K562 (cell line): ENCODE measurements around the gene CCNL2. TPM values are rescaled to one million over a fixed set of nuclear protein-coding genes. Genes with fewer than 3 reads are reported as not detected.

Experiments
- CEBPG ChIP-seq, 3 experiments: fragments of 200-800 bp in 1 of 3; sonication (Bioruptor generic) in 1 of 3; sonication (generic) in 1 of 3; formaldehyde crosslinking in 1 of 3; IDR thresholded peaks in 2 of 3; conservative IDR thresholded peaks in 1 of 3; 2 replicates each; pipeline versions ENCODE4 v1.6.1 to v1.8.0; 2016 to 2022; ENCODE audit warnings: missing compliant biosample characterization in 2 of 3, missing genetic modification characterization in 2 of 3, mild to moderate bottlenecking in 1 of 3, missing genetic modification reagents in 1 of 3
- CREB3L1 ChIP-seq: fragments of 450-650 bp; IDR thresholded peaks from 2 replicates; pipeline ENCODE4 v1.6.1; 2014; ENCODE audit warnings: low read depth, mild to moderate bottlenecking, moderate library complexity, borderline replicate concordance
- E4F1 ChIP-seq: fragments of 250-450 bp; sonication (Bioruptor Pico); IDR thresholded peaks from 2 replicates; pipeline ENCODE4 v1.5.0; 2021; ENCODE audit warnings: mild to moderate bottlenecking, borderline replicate concordance
- EP400 ChIP-seq: fragments of 450-650 bp; IDR thresholded peaks from 2 replicates; pipeline ENCODE4 v1.6.1; 2017; ENCODE audit warnings: antibody characterized with exemption, mild to moderate bottlenecking, moderate library complexity
- ETV6 ChIP-seq, 3 experiments: fragments of 150-350 bp in 1 of 3; sonication (generic) in 1 of 3; formaldehyde crosslinking in 1 of 3; IDR thresholded peaks; 2 replicates each; pipeline versions ENCODE4 v1.6.1 to v1.8.0; 2014 to 2022; ENCODE audit warnings: borderline replicate concordance in 2 of 3, low read depth in 2 of 3, antibody characterized with exemption in 1 of 3, low read length in 1 of 3, mild to moderate bottlenecking in 1 of 3, missing genetic modification reagents in 1 of 3
- FOXA1 ChIP-seq: fragments of 450-650 bp; IDR thresholded peaks from 2 replicates; pipeline ENCODE4 v1.6.1; 2016; ENCODE audit warnings: mild to moderate bottlenecking, borderline replicate concordance
- FOXK2 ChIP-seq, 2 experiments: fragments of 450-650 bp; IDR thresholded peaks in 1 of 2; conservative IDR thresholded peaks in 1 of 2; 2 replicates each; pipeline ENCODE4 v1.6.1; 2016; ENCODE audit warnings: low read depth in 2 of 2, mild to moderate bottlenecking in 1 of 2
- KDM2B ChIP-seq: fragments of 250-450 bp; sonication (Bioruptor Pico); IDR thresholded peaks from 2 replicates; pipeline ENCODE4 v1.8.0; 2021; ENCODE audit warnings: mild to moderate bottlenecking, moderate library complexity
- MEF2A ChIP-seq: IDR thresholded peaks from 2 replicates; pipeline ENCODE4 v1.6.1; 2011; ENCODE audit warnings: low read depth, mild to moderate bottlenecking, low read length, moderate library complexity; ENCODE audit not compliant: control insufficient read depth
- MIER1 ChIP-seq: fragments of 450-650 bp; IDR thresholded peaks from 2 replicates; pipeline ENCODE4 v1.6.1; 2016; ENCODE audit warnings: antibody characterized with exemption, mild to moderate bottlenecking, low read depth
- PURB ChIP-seq: sonication (generic); formaldehyde crosslinking; IDR thresholded peaks from 2 replicates; pipeline ENCODE4 v1.9.0; 2021; ENCODE audit warnings: low read depth, mild to moderate bottlenecking, missing genetic modification reagents
- SMAD4 ChIP-seq: fragments of 250-450 bp; sonication (Bioruptor Pico); conservative IDR thresholded peaks from 2 replicates; pipeline ENCODE4 v1.8.0; 2021; ENCODE audit warnings: inconsistent platforms, mild to moderate bottlenecking, moderate library complexity
- SMC3 ChIP-seq: conservative IDR thresholded peaks from 2 replicates; pipeline ENCODE4 v1.6.1; 2011; ENCODE audit warnings: low read depth, low read length, improper control_type of control experiment; ENCODE audit not compliant: insufficient read depth
- STAG1 ChIP-seq: sonication (generic); formaldehyde crosslinking; IDR thresholded peaks from 2 replicates; pipeline ENCODE4 v1.5.0; 2020; ENCODE audit warnings: missing genetic modification reagents, borderline replicate concordance
- TEAD2 ChIP-seq: fragments of 450-650 bp; IDR thresholded peaks from 2 replicates; pipeline ENCODE4 v1.6.1; 2016; ENCODE audit warnings: missing genetic modification characterization, control low read depth, missing compliant biosample characterization
- ZBTB8A ChIP-seq: fragments of 450-650 bp; IDR thresholded peaks from 2 replicates; pipeline ENCODE4 v1.6.1; 2018; ENCODE audit warnings: mild to moderate bottlenecking, moderate library complexity; ENCODE audit not compliant: partially characterized antibody
- ZNF239 ChIP-seq: fragments of 250-450 bp; sonication (Bioruptor Pico); IDR thresholded peaks from 2 replicates; pipeline ENCODE4 v1.4.0; 2020; ENCODE audit warnings: mild to moderate bottlenecking
- ZNF311 ChIP-seq: fragments of 250-450 bp; sonication (Bioruptor Pico); IDR thresholded peaks from 2 replicates; pipeline ENCODE4 v1.4.0; 2020; ENCODE audit warnings: mild to moderate bottlenecking, moderate library complexity
- ZNF324 ChIP-seq: fragments of 250-450 bp; sonication (Bioruptor Pico); IDR thresholded peaks from 2 replicates; pipeline ENCODE4 v1.4.0; 2020; ENCODE audit warnings: mild to moderate bottlenecking
- ZNF584 ChIP-seq: fragments of 200-800 bp; sonication (Bioruptor generic); IDR thresholded peaks from 2 replicates; pipeline ENCODE4 v1.6.1; 2016; ENCODE audit warnings: low read depth, mild to moderate bottlenecking, missing genetic modification characterization, missing compliant biosample characterization
- ZNF655 ChIP-seq: fragments of 250-450 bp; sonication (Bioruptor Pico); IDR thresholded peaks from 2 replicates; pipeline ENCODE4 v1.5.0; 2021
- polyA plus RNA-seq, 8 experiments: library from polyadenylated mRNA; depleted of rRNA in 4 of 8; stranded (reverse) in 5 of 8; unstranded in 3 of 8; fragments of >200 nt; fragmentation: Nextera tagmentation in 2 of 8; fragmentation: Illumina TruSeq in 1 of 8; extraction: Ambion mirVana in 2 of 8; extraction: Trizol in 1 of 8; gene quantifications; 2 replicates each; pipeline versions ENCODE4 v1.2.1 to v1.2.3, GENCODE V29; 2011 to 2014; ENCODE audit warnings: inconsistent platforms in 1 of 8, missing spikeins in 1 of 8
- total RNA-seq, 7 experiments: library from RNA; depleted of rRNA in 6 of 7; stranded (reverse); fragments of >200 nt in 6 of 7; fragmentation: Illumina TruSeq in 2 of 7; extraction: Trizol in 2 of 7; gene quantifications; 2 replicates each; pipeline versions ENCODE4 v1.2.1 to v1.2.3, GENCODE V29; 2011 to 2021; ENCODE audit warnings: low replicate concordance in 1 of 7

Gene CCNL2
- total and polyA plus RNA-seq, 9 of the 15 experiments (the other 6 are each of a cell fraction or from before 2014, with no cell fraction given): 2.8 to 287 (median 94.5) TPM

GRCh38 chr1:1422465-1423244 is 23.5 kb upstream of the CCNL2 start (continued):
- TF ChIP-seq FOXA1: no peak
- TF ChIP-seq ZNF239: peak; percentile 50
- TF ChIP-seq ZNF584: peak; percentile 74; the same call in 1 of the 2 replicates
- peak; percentile 89 for TF ChIP-seq ZNF311 (CRISPR knock-in tag)
- TF ChIP-seq SMAD4 (CRISPR knock-in tag): peak; percentile 88
- 0 out of 2 replicates have a peak, but pooled peaks have one; percentile 60 for TF ChIP-seq ZNF324 (CRISPR knock-in tag)
- TF ChIP-seq TEAD2 (tag): peak; percentile 55; the same call in 1 of the 2 replicates
- TF ChIP-seq ZNF655: no peak
- 0 out of 4 replicates have a peak, but pooled peaks of 1 of the 2 experiments have one; percentile 46 for TF ChIP-seq FOXK2 (conservative IDR thresholded peaks at IDR 0.05 in 1 of 2, IDR thresholded peaks at IDR 0.05 in 1 of 2; ENCODE audit: low read depth in 2 of 2)
- TF ChIP-seq ETV6 (IDR thresholded peaks at IDR 0.05; ENCODE audit: borderline replicate concordance in 1 of 2, low read depth in 2 of 2, low read length in 1 of 2): peak; percentile 83 to 93
- TF ChIP-seq ETV6 (CRISPR knock-in tag; IDR thresholded peaks at IDR 0.05; ENCODE audit: borderline replicate concordance): no peak
- no peak for TF ChIP-seq MIER1
- no peak for TF ChIP-seq CREB3L1
- no peak for TF ChIP-seq MEF2A
- no peak for TF ChIP-seq KDM2B
- TF ChIP-seq ZBTB8A: no peak
- no peak for TF ChIP-seq E4F1
- TF ChIP-seq SMC3: no peak
- no peak for TF ChIP-seq STAG1 (CRISPR knock-in tag)
- TF ChIP-seq CEBPG (CRISPR knock-in tag; IDR thresholded peaks at IDR 0.05): no peak
- no peak for TF ChIP-seq CEBPG (tag; conservative IDR thresholded peaks at IDR 0.05 in 1 of 2, IDR thresholded peaks at IDR 0.05 in 1 of 2)
- no peak for TF ChIP-seq EP400
- no peak for TF ChIP-seq PURB (CRISPR knock-in tag)
